Measurements from ENCODE around the gene SOX15. TPM values are rescaled to one million over a fixed set of nuclear protein-coding genes. Genes with fewer than 3 reads are reported as not detected.

SOX15 gene
- total RNA-seq, 4 donors from 2014 or later, result 0.56 to 0.95 (median 0.72) TPM; not detected in 1

DNA sequence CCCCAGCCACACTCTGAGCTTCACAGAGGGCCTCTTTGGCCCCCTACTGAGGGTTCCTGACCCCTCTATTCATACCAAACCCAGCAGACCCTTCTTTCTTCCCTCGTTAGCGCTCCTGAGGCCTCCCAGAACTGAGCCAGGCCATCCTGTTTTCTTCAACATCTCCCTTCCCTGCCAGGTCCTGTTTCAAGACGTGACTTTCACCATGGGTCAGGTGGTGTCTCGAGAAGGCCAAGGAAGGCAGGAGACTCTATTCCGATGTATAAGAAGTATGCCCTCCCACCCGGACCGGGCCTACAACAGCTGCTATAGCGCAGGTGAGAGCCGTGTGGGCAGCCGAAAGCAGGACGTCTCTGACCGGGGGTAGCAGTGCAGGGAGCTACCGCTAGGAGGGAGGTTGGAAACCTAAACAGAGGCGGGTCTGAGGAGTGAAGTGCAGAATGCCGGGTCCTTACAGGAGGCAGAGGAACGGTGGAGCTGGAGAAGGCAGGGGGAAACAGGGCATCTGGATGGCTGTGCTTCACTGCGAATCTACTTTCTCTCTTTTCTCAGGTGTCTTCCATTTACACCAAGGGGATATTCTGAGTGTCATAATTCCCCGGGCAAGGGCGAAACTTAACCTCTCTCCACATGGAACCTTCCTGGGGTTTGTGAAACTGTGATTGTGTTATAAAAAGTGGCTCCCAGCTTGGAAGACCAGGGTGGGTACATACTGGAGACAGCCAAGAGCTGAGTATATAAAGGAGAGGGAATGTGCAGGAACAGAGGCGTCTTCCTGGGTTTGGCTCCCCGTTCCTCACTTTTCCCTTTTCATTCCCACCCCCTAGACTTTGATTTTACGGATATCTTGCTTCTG, 29.5 kb downstream of the SOX15 start:
- no peak for DNase-seq (ENCODE audit: low spot score)
- peak; percentile 22 for ATAC-seq (ENCODE audit: low FRiP score)
- TF ChIP-seq, protein P1, sequence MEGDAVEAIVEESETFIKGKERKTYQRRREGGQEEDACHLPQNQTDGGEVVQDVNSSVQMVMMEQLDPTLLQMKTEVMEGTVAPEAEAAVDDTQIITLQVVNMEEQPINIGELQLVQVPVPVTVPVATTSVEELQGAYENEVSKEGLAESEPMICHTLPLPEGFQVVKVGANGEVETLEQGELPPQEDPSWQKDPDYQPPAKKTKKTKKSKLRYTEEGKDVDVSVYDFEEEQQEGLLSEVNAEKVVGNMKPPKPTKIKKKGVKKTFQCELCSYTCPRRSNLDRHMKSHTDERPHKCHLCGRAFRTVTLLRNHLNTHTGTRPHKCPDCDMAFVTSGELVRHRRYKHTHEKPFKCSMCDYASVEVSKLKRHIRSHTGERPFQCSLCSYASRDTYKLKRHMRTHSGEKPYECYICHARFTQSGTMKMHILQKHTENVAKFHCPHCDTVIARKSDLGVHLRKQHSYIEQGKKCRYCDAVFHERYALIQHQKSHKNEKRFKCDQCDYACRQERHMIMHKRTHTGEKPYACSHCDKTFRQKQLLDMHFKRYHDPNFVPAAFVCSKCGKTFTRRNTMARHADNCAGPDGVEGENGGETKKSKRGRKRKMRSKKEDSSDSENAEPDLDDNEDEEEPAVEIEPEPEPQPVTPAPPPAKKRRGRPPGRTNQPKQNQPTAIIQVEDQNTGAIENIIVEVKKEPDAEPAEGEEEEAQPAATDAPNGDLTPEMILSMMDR (IDR thresholded peaks at IDR 0.05), result peak in 1 of 3 donors; percentile 47

DNA sequence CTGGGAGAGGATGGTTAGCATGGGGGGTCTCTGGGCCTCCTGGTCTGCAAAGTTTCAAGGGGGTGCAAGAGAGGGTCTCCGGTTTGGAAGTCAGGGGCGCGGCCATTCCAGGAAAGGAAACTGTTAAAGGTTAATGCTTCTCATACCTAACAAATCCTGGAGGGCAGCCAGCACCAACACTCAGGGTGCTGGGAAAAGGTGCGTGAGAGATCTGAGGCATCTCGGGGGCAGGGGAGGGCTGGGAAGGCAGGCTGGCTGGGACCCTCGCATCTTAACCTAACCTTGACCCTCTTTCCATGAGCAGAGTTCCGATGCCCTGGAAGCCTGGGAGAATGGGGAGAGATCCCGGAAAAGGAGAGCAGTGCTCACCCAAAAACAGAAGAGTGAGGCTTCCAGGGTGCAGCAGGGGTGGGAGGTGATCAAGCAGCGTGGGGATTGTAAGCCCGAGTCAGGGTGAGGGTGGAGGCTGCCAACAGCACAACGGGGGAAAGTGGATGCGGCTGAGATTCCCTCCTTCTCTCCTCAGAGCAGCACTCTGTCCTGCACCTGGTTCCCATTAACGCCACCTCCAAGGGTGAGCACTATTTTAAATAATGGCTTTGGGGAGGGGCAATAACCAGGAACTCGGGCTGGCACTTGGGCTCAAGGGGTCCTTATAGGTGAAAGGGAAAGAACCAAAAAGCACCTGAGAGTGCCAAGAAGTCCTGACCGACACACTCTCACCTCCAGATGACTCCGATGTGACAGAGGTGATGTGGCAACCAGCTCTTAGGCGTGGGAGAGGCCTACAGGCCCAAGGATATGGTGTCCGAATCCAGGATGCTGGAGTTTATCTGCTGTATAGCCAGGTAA, 30.3 kb downstream of the SOX15 start:
- TF ChIP-seq, protein P1 (IDR thresholded peaks at IDR 0.05), result no peak
- DNase-seq (ENCODE audit: low spot score) (no peak), ATAC-seq (ENCODE audit: low FRiP score) (no peak)

DNA sequence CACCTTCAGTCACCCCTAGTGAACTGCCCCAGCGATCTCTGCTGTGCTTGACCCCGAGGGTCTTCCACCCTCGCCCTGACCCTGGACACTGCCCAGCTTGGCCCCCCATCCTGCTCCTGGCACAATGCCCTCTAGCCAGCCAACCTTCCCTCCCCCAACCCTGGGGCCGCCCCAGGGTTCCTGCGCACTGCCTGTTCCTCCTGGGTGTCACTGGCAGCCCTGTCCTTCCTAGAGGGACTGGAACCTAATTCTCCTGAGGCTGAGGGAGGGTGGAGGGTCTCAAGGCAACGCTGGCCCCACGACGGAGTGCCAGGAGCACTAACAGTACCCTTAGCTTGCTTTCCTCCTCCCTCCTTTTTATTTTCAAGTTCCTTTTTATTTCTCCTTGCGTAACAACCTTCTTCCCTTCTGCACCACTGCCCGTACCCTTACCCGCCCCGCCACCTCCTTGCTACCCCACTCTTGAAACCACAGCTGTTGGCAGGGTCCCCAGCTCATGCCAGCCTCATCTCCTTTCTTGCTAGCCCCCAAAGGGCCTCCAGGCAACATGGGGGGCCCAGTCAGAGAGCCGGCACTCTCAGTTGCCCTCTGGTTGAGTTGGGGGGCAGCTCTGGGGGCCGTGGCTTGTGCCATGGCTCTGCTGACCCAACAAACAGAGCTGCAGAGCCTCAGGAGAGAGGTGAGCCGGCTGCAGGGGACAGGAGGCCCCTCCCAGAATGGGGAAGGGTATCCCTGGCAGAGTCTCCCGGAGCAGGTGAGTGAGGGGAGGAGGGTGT, 31.2 kb downstream of the SOX15 start, which contains the start of gene TNFSF13:
TSS of gene TNFSF13 (plus strand) at position 207 of the 776 bp plus-strand sequence. CDS start at position 497, 290 bp downstream.
- ATAC-seq (ENCODE audit: low FRiP score), result peak; percentile 30
- TF ChIP-seq, protein P1 (IDR thresholded peaks at IDR 0.05), result no peak
- DNase-seq (ENCODE audit: low spot score), result no peak

DNA sequence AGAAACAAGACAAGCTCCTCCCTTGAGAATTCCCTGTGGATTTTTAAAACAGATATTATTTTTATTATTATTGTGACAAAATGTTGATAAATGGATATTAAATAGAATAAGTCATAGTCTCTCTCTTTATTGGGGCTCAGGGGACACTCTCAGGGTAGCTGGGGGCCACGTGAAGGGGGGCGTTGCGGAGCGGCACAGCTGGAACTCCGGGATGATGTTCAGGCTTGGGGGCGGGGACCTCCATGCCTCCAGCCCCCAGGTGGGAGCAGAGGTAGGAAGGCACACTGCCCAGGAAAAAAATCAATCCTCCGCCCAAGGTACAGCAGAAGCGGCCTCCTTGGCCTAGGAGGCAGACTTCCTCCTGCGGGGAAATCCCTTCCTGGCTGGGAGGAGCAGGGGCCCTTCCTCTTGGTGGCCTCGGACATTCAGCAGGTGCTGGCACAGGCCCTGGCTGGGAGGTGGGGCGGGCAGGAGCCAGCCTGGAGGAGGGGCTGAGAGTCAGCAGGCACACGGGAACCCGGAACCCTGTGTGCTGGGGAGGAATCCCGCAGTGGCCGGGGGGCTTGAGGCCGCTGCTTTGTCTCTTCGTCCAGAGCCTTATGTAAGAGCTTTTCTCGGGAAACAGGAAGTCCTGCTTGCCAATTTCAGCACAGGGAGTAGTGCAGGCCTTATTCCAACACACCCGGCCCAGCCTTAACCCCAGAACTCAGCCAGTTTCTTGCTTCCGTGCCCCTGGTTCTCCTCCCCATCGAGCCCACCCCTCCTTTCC, 31.9 kb downstream of the SOX15 start:
- ATAC-seq (ENCODE audit: low FRiP score) (peak; percentile 65), DNase-seq (ENCODE audit: low spot score) (no peak)
- TF ChIP-seq, protein P1 (IDR thresholded peaks at IDR 0.05), result no peak

DNA sequence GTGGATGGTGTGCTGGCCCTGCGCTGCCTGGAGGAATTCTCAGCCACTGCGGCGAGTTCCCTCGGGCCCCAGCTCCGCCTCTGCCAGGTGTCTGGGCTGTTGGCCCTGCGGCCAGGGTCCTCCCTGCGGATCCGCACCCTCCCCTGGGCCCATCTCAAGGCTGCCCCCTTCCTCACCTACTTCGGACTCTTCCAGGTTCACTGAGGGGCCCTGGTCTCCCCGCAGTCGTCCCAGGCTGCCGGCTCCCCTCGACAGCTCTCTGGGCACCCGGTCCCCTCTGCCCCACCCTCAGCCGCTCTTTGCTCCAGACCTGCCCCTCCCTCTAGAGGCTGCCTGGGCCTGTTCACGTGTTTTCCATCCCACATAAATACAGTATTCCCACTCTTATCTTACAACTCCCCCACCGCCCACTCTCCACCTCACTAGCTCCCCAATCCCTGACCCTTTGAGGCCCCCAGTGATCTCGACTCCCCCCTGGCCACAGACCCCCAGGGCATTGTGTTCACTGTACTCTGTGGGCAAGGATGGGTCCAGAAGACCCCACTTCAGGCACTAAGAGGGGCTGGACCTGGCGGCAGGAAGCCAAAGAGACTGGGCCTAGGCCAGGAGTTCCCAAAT, 32.6 kb downstream of the SOX15 start:
- TF ChIP-seq, protein P1 (IDR thresholded peaks at IDR 0.05), result no peak
- ATAC-seq (ENCODE audit: low FRiP score) (no peak), DNase-seq (ENCODE audit: low spot score) (no peak)

All from omental fat pad (tissue), 4 donors.